Esophagus squamous epithelium (tissue), 4 donors: ENCODE results near the gene OR13C3.

Source experiments
- POLR2A ChIP-seq, 4 donors: fragments of 450-650 bp; IDR thresholded peaks; one replicate each; pipeline ENCODE4 v1.6.1; 2017; ENCODE audit warnings: antibody characterized with exemption in 4 of 4, mild to moderate bottlenecking in 4 of 4, moderate library complexity in 3 of 4
- TF ChIP-seq, protein P1 (sequence below), 6 experiments: fragments of 450-650 bp in 4 of 6; fragments of 200-600 bp in 2 of 6; sonication (generic) in 2 of 6; IDR thresholded peaks; one replicate each; pipeline ENCODE4 v1.5.1; 2016 to 2019; ENCODE audit warnings: antibody characterized with exemption in 6 of 6, mild to moderate bottlenecking in 4 of 6, moderate library complexity in 4 of 6

DNA sequence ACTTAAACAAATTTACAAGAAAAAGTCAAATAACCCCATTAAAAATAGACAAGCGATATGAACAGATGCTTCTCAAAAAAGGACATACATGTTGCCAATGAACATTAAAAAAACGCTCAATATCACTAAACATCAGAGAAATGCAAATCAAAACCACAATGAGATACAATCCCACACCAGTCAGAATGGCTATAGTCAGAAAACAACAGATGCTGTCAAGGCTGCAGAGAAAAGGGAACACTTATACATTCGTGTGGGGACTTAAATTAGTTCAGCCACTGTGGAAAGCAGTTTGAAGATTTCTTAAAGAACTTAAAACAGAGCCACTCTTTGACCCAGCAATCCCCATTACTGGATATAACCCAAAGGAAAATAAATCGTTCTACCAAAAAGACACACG is 21.8 kb downstream of the OR13C3 start:
- TF ChIP-seq, protein P1, sequence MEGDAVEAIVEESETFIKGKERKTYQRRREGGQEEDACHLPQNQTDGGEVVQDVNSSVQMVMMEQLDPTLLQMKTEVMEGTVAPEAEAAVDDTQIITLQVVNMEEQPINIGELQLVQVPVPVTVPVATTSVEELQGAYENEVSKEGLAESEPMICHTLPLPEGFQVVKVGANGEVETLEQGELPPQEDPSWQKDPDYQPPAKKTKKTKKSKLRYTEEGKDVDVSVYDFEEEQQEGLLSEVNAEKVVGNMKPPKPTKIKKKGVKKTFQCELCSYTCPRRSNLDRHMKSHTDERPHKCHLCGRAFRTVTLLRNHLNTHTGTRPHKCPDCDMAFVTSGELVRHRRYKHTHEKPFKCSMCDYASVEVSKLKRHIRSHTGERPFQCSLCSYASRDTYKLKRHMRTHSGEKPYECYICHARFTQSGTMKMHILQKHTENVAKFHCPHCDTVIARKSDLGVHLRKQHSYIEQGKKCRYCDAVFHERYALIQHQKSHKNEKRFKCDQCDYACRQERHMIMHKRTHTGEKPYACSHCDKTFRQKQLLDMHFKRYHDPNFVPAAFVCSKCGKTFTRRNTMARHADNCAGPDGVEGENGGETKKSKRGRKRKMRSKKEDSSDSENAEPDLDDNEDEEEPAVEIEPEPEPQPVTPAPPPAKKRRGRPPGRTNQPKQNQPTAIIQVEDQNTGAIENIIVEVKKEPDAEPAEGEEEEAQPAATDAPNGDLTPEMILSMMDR (IDR thresholded peaks at IDR 0.05), result no peak
- no peak for TF ChIP-seq POLR2A (IDR thresholded peaks at IDR 0.05)
